Stimulated activated CD4-positive, alpha-beta T cell treated with anti-CD3 and anti-CD28 coated beads, TNF-alpha, amount 100 ng/mL, for 4 hours (primary cell): ENCODE data around the gene KLHDC4.
"Not testable (repeated sequence)": the region's sequence is repeated elsewhere in the genome, so short reads cannot be mapped to it uniquely, and the experiment has no call there.

ENCODE experiments used
- DNase-seq, 3 experiments: peaks; one replicate each; pipeline ENCODE4 v3.0.0-alpha.2; 2020; ENCODE audit warnings: low read depth in 3 of 3

KLHDC4 gene

DNA sequence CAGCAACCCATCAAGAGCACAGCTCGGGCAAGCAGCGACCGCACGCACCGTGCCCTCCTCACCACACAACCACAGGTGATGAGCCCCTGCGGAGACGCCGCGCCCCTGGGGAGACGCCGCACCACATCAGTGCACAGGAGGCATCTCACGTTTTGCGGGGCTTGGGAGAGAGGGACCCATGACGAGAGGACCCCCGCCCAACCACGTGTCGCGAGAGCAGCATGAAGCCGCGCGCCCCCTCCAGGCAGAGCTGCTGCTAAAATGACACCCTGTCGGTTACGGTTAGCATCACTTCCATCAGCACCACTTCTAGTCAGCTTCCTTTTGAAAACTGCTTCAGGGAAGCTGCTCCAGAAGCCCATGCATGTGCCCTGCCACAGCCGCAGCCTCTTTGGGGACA, 45.3 kb downstream of the KLHDC4 start:
- DNase-seq, result no peak

DNA sequence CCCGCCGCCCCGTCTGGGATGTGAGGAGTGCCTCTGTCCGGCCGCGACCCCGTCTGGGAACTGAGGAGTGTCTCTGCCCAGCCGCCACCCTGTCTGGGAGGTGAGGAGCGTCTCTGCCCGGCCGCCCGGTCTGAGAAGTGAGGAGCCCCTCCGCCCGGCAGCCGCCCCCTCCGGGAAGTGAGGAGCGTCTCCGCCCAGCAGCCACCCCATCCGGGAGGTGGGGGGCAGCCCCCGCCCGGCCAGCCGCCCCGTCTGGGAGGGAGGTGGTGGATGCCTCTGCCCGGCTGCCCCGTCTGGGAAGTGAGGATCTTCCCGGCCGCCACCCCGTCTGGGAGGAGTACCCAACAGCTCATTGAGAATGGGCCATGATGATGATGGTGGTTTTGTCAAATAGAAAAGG, 47.0 kb downstream of the KLHDC4 start:
- DNase-seq, result not testable (repeated sequence)

DNA sequence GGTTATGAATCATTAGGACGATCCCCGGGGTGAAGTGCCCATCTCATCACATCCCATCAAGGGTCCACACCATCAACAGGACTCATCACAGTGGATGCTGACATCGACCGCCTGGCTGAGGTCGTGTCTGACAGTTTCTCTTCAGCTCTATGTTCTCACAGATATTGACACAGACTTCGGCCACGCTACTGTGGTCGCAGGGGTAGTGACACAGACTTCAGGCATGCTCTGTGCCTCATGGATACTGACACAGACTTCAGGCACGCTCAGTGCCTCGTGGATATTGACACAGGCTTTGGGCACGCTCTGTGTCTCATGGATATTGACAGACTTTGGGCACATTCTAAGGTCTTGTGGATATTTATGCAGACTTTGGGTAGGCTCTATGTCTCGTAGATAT, 50.1 kb downstream of the KLHDC4 start:
- no peak for DNase-seq

DNA sequence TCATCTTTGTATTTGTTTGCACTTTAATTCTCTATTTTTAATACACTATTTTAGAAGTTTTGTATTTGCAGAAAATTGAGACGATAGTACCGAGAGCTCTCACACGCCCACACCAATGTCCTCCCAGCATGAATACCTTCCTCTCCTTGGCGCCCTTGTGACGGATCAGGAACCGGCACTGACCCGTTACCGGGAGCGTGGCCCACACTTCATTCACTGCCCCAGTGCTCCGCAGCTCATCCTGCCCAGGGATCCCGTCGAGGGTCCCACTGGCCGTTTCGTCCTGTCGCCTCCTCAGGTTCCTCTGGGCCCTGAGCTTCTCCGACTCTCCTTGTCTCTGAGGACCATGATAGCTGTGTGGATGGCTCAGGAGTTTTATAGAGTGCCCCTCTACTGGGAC, 50.6 kb downstream of the KLHDC4 start:
- DNase-seq, result no peak

DNA sequence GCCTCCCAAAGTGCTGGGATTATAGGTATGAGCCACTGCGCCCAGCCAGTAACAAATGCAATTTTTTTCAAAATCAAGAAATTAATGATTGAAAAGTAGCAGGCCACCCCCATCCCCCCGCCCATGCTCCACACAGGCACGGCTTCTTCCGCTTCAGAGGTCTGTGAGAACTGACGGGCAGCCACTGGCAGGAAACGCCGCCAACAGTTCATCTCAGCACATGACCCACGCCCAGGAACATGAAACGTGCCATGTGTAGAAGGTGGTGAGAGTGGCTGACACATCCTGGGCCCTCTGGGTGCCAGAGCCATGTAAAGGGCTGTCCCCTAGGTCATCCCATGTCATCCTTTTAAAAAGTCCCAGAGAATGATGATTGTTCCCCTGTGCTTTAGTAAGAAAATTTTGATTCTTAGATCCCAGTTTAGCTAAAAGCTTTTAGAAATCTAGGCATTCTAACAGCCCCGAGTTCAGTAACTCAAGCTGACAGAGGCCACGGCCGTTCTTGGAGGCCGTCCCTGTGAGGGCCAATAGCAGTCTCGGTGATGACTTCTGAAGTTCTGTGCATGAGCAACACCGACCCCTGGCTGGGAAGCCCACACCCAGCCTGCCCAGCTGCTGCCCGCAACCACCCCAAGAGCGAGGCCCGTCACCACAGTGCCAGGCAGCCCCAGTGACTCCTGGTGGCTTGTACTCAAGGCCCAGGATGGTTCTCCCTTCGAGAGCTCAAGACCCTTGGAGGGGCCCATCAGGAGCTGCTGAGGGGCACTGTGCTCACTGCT, 52.1 kb downstream of the KLHDC4 start:
- DNase-seq, result peak in 2 of 3 experiments; percentile 30 to 34

DNA sequence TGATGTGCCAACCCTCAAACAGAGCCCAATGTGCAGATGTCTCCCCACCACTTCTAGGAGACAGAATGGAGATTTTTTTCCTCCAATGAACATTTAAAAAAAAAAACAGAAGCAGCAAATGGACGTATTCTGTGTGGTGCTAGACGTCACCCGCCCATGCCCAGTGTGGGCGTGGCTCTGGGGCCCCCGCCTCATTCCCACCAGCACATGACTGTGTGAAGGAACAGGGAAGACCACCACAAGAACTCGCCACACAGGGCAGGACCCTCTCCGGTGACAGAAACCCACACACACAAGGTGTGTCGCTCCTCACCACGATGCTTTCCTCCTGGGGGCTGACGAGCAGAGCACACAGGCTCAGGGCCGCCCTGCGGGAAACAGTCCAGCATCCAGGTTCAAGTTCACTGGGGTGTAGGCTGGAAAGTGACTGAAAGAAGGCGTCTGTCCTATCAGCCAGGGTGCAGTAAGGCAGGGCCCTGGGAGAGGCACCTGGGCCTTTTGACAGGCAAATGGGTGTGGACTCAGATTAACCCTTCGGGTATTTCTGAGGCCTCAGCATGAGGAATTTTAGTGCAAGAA, 53.5 kb downstream of the KLHDC4 start:
- no peak for DNase-seq

DNA sequence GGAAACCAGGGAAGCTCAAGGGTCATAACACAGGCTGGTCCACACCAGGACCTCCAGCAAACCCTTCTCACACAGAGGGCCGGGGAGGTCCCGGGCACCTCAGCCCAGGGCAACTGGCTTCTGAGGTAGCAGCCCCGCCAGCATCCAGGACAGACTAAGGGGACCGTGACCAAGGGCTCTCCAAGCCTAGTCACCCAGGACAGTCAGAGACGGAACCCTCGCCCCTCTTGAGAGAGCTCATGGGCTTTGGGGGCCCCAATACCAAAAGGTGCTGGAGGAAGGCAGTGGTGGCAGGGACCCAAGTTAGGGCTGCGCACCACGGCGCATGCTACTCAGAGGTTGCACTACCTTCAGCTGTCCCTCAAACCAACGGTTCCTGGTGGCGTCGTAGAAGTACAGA, 54.9 kb downstream of the KLHDC4 start:
- DNase-seq, result no peak

DNA sequence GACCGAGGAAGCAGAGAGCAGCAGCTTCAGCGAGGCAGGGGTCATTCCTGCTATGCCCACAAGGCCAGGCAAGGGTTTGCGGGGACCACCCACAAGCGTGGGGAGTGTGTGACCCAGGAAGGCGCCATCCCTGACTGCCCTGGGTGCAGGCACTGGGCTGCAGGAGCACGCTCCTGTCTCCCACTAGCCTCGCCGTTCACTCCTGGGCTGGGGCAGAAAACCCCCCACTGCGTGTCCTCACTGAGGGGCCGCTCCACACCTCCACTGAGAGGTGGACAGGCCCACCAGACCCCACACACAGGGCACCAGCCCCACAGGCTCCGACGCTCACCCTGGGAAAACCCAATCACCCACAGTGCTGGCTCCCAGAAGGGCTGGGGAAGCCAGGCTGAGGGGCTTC, 56.1 kb downstream of the KLHDC4 start:
- no peak for DNase-seq

DNA sequence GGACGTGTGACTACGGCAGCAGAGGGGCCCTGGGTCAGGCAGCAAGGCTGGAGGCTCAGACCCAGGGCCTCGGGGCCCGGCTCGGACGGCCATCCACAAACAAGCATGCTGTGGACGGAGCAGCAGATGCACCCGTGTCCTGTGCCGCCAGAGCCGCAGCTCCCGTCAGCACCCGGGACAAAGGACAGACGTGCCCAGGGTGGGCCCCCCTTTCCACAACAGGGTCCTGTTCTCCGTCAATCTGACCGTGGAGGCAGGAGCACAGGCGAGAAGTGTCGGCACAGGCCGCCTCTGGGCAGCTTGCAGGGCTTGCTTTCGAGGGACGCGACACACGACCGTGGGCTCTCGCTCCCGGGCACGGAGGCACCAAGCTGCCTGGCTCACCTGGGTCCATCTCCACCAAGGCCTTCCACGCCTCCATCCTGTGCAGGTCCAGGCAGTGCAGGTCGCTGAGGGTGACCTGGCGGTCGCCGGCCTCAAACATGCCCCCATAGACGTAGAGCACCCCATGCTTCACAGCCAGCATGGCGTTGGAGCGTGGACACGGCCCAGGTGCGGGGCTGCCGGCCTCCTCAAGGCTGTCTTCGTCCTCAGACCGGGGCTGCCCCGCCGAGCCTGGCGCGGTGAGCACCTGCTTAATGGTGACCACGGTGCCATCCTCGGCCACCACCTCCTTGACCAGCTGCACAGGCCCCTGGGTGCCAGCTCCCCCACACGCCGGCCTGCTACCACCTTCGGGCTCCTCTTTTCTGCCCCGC, 56.7 kb downstream of the KLHDC4 start:
- no peak for DNase-seq

DNA sequence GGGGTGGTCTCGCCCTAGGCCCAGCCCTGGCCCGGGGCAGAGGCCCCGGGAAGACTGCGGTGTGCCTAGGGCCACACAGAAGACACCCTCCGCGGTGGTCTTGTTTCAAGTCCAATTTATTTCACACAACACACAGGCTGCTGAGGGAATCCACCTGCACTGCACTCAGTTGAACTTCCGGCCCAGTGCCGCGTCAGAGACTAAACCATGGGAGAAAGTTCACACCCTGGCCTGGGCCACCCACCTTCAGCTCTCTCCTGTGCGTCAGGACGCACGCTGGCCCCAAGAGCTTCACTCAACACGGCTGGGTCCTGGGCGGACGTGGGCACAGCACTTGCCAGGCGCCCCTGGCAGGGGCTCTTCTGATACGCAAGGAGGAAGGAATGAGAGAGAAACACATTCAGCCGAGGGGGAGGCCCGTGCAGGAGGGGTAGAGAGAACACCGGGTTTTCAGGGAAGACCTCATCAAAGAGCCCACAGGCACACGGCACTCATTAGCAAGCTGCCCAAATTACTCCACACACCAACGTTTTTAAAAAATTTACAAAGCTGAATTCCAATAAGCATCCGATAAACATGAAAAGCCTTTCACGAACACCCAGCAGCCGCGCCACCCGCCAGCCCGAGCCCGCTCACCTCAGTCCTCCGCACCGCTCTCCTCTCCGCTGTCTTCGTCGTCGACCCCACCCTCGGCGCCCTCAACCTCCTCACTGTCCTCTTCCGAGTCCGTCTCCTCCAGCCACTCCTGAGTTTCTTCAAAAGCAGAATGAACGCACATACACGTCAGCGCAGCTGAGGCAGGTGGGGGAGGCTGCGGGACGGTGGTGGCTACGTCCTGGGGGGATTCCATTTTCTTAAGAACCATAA, 57.8 kb downstream of the KLHDC4 start:
- DNase-seq, result no peak

DNA sequence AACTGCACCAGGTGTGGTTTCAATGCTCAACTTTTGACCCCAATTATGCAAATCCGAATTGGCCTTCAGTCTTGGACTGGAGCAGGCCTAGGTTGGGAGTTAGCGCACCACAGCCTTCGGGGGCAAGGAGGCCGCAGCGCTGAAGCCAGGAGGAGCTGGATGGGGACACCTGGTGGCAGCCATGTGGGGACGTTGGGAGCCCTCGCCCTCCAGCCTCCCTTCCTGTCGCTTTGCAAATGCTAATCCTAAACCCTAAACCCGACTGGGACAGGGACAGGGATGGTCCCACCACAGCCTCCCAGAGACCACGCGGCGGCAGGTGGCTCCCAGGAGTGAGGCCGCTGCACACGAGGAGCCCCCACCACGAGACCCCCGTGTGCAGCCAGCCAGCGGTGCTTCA, 58.7 kb downstream of the KLHDC4 start:
- DNase-seq, result no peak

DNA sequence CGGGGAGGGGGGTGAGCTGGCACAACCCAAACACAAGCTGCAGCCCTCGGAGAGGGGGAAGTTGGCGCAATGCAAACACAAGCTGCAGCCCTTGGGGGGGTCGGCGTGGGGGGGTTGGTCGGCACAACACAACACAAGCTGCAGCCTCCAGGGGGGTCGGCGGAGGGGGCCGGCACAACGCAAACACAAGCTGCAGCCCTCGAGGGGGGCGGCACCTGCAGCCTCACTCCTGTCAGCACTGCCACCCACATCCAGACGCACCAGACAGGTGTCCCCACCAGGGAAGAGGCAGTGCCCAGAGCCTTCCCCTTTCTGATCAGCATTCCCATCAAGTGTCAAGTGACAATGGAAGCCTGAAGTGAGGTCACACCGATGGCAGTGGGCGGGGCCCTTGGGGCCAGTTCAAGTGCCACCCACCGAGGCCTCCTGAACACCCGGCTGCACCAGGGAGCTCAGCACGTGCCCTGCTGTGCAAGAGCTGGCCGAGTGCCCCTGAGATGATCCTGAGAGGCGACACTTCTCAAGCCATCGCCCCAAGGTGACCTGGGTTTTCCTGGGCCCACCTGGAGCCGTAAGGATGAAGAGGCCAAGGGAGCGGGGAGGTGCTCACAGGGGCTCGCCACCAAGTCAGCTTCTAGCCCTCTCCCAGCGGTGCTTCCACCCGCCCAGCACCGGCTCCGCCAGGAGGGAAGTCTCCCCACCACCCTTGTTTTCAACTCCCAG, 59.3 kb downstream of the KLHDC4 start:
- DNase-seq, result no peak

DNA sequence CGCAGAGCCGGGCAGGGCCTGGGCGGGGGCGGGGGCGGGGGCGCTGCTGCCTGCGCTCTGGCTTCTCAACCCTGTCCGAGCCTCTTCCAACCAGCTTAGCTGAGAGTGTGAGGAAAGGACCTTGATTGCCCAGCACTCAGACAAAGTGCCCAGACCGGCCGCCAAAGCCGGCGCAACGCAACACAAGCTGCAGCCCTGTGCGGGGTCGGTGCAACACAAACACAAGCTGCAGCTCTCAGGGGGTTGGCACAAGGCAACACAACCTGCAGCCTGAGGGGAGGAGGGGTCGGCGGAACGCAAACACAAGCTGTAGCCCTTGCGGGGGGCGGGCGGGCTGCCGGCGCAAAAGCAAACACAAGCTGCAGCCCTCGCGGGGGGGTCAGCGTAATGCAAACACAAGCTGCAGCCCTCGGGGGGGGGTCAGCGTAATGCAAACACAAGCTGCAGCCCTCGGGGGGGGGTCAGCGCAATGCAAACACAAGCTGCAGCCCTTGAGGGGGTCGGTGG, 60.0 kb downstream of the KLHDC4 start:
- DNase-seq, result no peak

DNA sequence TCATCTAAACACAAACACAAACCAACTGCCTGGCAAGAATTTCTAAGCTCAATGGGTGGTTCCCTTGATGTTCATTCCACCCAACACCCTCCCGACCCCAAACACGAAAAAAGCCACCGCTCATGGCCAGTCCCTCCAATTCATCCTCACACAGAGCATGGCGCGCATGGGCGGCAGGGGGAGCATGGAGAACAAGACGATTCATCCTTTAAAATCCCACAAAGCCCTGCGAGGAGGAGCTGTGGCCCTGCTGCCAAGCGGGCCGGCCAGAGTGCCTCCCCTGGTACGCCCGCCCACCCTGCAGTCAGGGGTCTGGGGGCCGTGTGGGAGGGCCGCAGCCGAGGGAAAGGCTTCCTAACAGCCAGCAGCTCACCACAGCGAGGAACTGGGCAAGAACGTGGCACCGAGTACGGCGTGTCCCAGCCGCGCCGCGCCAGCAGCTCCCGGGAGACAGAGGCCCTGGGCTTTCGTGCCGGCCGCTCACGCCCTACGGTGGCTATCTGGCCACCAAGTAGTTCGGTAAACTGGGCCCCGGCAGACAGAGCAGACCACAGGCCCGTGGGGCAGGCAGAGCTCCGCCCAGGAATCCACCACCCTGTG, 60.9 kb downstream of the KLHDC4 start:
- no peak for DNase-seq

DNA sequence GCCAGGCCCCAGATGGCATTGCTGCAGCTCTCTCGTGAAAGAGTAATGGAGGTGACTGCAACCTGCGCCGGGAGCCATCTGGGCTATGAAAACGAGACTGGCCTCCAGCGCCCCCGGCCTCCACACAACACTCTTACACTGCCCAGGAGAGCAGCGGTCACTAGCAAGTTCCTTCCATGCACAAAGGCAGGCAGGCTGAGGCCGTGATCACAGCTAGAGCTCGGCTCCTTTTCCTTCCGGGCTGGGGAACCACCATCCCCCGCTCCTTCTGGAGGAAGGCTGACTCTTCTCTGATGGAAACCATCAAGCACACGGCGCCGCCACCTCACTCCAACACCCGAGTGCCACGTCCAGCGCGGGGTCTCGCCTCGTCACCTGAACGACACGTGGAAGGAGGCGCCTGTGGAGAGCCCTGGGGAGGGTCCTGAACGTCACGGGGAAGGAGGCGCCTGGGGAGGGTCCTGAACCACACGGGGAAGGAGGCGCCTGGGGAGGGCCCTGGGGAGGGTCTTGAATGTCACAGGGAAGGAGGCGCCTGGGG, 61.9 kb downstream of the KLHDC4 start:
- no peak for DNase-seq

DNA sequence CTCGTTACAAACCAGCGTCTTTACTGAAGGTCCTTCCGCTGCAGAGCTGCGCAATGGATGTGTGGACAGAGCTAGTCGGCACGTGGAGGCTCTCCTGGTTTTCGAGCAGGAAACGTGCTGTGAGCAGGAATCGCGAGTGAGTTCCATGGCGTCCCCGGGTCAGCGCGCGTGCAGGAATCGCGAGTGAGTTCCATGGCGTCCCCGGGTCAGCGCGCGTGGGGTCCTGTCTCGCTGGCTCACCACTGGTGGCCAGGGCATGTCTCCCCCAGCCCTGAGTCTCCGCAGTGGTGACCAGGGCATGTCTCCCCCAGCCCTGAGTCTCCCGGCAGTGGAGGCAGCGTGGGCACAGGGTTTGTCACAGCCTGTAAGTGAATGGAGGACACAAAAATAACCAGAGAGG, 62.7 kb downstream of the KLHDC4 start:
- DNase-seq, result no peak

DNA sequence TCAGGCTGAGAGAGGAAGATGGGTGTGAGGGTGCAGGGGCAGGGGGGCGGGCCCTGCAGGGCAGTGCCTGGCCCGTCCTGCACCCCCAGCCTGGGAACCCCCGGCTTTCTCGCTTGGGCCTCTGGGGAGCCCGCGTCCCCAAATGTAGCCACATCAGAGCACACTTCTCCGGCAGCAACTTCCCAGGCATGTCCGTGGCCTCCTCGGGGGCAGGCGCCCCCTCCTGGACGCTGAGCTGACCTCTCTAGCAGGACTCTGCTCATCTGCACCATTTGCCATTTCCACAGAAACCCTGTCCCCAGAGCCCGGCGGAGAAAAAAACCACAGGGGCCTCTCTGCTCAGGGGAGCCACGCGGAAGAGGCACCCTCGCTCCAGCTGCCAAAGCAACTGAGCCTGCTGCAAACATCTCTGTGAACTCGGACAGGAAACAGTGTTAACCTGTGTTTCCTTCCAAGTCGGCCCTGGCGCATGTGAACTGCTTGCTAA, 63.4 kb downstream of the KLHDC4 start:
- DNase-seq, result no peak

DNA sequence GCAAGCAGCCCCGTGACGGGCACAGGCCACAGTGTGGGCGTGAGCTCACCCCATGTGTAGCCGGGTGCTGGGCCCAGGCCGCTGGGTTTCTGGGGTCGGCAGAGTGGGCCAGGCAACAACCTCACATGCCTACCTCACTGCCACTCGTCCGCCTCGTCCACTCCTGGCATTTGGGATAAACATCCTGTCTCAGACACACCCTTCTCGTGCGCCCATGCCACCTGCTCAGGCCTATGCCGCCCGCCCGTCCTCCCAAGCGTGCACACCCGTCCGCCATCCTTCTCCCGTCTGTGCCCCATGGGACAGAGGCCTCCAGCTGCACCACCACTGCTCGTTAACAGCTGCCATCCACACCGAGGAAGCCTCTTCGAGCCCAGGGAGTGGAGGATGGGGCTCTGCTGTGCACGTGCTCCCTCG, 64.3 kb downstream of the KLHDC4 start:
- DNase-seq, result no peak

DNA sequence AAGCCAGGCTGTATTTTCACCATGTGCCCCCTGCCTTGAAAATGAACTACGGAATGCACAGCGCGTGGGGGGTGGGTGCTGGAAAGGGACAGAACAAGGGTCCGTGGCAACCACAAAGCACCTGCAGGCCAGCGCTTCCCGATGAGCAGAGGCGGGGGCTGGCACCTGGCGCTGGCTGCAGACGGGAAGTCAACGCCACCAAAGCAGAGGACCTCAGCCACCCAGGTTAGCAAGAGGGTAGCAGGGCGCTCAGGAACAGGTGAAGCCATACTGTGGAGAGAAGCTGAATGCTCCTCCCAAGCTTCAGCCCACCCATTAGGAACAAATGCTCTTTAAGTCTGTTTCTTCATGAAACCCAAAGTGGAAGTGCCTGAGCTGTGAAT, 64.7 kb downstream of the KLHDC4 start:
- no peak for DNase-seq

DNA sequence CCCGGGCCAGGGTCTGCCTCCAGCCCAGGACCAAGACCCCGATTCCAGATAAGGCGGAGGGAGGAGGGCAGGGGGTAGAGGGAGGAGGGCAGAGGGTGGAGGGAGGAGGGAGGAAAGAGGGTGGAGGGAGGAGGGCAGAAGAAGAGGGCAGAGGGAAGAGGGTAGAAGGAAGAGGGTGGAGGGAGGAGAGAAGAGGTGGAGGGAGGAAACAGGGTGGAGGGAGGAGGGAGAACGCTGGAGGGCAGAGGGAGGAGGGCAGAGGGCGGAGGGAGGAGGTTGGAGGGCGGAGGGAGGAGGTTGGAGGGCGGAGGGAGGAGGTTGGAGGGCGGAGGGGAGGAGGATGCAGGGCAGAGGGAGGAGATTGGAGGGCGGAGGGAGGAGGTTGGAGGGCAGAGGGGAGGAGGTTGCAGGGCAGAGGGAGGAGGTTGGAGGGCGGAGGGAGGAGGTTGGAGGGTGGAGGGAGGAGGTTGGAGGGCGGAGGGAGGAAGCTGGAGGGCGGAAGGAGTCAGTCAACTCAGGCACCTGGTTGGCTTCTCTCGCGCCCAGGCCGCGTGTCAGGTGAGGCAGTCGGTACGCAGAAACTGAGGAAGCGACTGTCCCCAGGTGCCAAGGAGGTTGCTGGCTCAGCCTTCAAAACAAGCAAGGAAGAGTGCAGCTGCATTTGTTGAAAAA, 65.2 kb downstream of the KLHDC4 start:
- DNase-seq, result no peak
